A549 (cell line): ENCODE results near the gene SGCD. TPM values are rescaled to one million over a fixed set of nuclear protein-coding genes. Genes with fewer than 3 reads are reported as not detected.

Experiments used
- ATAC-seq, 2 experiments: fragments of 200-7000 bp in 1 of 2; fragments of >200 bp in 1 of 2; cut with Nextera tagmentation in 1 of 2; cut with Tn5 transposase in 1 of 2; 3 replicates each; pipeline versions ENCODE4 v1.8.0 to v1.9.1; 2018 to 2020; ENCODE audit warnings: mild to moderate bottlenecking in 1 of 2, moderate library complexity in 1 of 2
- CTCF ChIA-PET: fragments of 300-600 bp; sonication (Branson Sonifier 250); formaldehyde crosslinking; extraction: SDS; loops from one replicate; lab custom pipeline; 2021; ENCODE audit warnings: antibody characterized with exemption, inconsistent platforms; lab: Yijun Ruan, JAX
- POLR2A ChIA-PET: fragments of 350-600 bp; formaldehyde crosslinking; extraction: SDS; loops from one replicate; lab custom pipeline; 2021; ENCODE audit warnings: antibody characterized with exemption, inconsistent platforms; lab: Yijun Ruan, JAX
- DNase-seq, 2 experiments: peaks; one replicate each; pipeline versions ENCODE4 v3.0.0 to v3.0.0-alpha.2; 2011 to 2016; ENCODE audit warnings: low read depth in 1 of 2, low spot score in 1 of 2
- FAIRE-seq: peaks from 2 replicates; lab custom pipeline; 2011; peaks lifted over from hg19 to GRCh38; lab: Jason Lieb, UNC
- H3K27ac ChIP-seq, 2 experiments: fragments of >200 bp; sonication (Bioruptor Twin); formaldehyde crosslinking; 3 replicates each; pipeline ENCODE4 v1.5.1; 2016 to 2017
- H3K4me1 ChIP-seq: fragments of >200 bp; sonication (Bioruptor Twin); formaldehyde crosslinking; 3 replicates; pipeline ENCODE4 v1.6.1; 2016
- H3K4me2 ChIP-seq: fragments of >200 bp; sonication (Bioruptor Twin); formaldehyde crosslinking; 3 replicates; pipeline ENCODE4 v1.6.1; 2016
- H3K4me3 ChIP-seq: fragments of >200 bp; sonication (Bioruptor Twin); formaldehyde crosslinking; 3 replicates; pipeline ENCODE4 v1.5.1; 2016
- H3K9me3 ChIP-seq: fragments of >200 bp; sonication (Bioruptor Twin); formaldehyde crosslinking; 3 replicates; pipeline ENCODE4 v1.6.1; 2016
- BHLHE40 ChIP-seq: IDR thresholded peaks from 2 replicates; pipeline ENCODE4 v1.6.1; 2012; ENCODE audit warnings: low read depth, low read length, inconsistent platforms
- CBX2 ChIP-seq: fragments of 200-600 bp; sonication (generic); IDR thresholded peaks from 2 replicates; pipeline ENCODE4 v1.6.1; 2016; ENCODE audit warnings: low read depth, mild to moderate bottlenecking, borderline replicate concordance
- CBX8 ChIP-seq: fragments of 200-600 bp; sonication (generic); IDR thresholded peaks from 2 replicates; pipeline ENCODE4 v1.6.1; 2016
- EHF ChIP-seq: fragments of 250-450 bp; sonication (Bioruptor Pico); IDR thresholded peaks from 2 replicates; pipeline ENCODE4 v1.5.0; 2020; ENCODE audit warnings: mild to moderate bottlenecking
- EP300 ChIP-seq, 2 experiments: fragments of >200 bp; sonication (Bioruptor Twin); formaldehyde crosslinking; IDR thresholded peaks; 2 replicates in 1 of 2; 3 replicates in 1 of 2; pipeline ENCODE4 v1.6.1; 2016 to 2017
- ESRRA ChIP-seq: fragments of 150-350 bp; IDR thresholded peaks from 2 replicates; pipeline ENCODE4 v1.6.1; 2014; ENCODE audit warnings: mild to moderate bottlenecking, low read length, borderline replicate concordance
- HOXB13 ChIP-seq: fragments of 250-450 bp; sonication (Bioruptor Pico); IDR thresholded peaks from 2 replicates; pipeline ENCODE4 v1.5.0; 2020; ENCODE audit warnings: low read depth, mild to moderate bottlenecking, moderate library complexity
- JUN ChIP-seq, 2 experiments: fragments of >200 bp; sonication (Bioruptor Twin); formaldehyde crosslinking; IDR thresholded peaks; 2 replicates in 1 of 2; 3 replicates in 1 of 2; pipeline ENCODE4 v1.6.1; 2016 to 2017
- JUNB ChIP-seq: fragments of >200 bp; sonication (Bioruptor Twin); formaldehyde crosslinking; IDR thresholded peaks from 2 replicates; pipeline ENCODE4 v1.6.1; 2016
- KDM1A ChIP-seq: fragments of 200-600 bp; sonication (generic); IDR thresholded peaks from 2 replicates; pipeline ENCODE4 v1.6.1; 2016; ENCODE audit warnings: low read depth, mild to moderate bottlenecking
- KDM5A ChIP-seq: fragments of 200-600 bp; sonication (generic); IDR thresholded peaks from 2 replicates; pipeline ENCODE4 v1.6.1; 2016; ENCODE audit warnings: antibody characterized with exemption, mild to moderate bottlenecking
- MAZ ChIP-seq: fragments of 150-350 bp; IDR thresholded peaks from 2 replicates; pipeline ENCODE4 v1.6.1; 2014; ENCODE audit warnings: antibody characterized with exemption, low read depth, low read length, borderline replicate concordance
- MYC ChIP-seq: IDR thresholded peaks from 2 replicates; pipeline ENCODE4 v1.6.1; 2012; ENCODE audit warnings: mild to moderate bottlenecking, inconsistent platforms, low read length, improper control_type of control experiment, borderline replicate concordance
- NFE2L2 ChIP-seq: fragments of 150-350 bp; conservative IDR thresholded peaks from 2 replicates; pipeline ENCODE4 v1.6.1; 2014; ENCODE audit warnings: low read length
- RAD21 ChIP-seq, 2 experiments: fragments of >200 bp in 1 of 2; sonication (Bioruptor Twin) in 1 of 2; formaldehyde crosslinking in 1 of 2; IDR thresholded peaks in 1 of 2; conservative IDR thresholded peaks in 1 of 2; 2 replicates in 1 of 2; 3 replicates in 1 of 2; pipeline ENCODE4 v1.6.1; 2012 to 2018; ENCODE audit warnings: inconsistent platforms in 1 of 2
- RCOR1 ChIP-seq: fragments of 150-350 bp; IDR thresholded peaks from 2 replicates; pipeline ENCODE4 v1.6.1; 2014; ENCODE audit warnings: antibody characterized with exemption, low read length, low read depth
- RNF2 ChIP-seq: fragments of 200-600 bp; sonication (generic); IDR thresholded peaks from 2 replicates; pipeline ENCODE4 v1.6.1; 2016; ENCODE audit warnings: low read depth, mild to moderate bottlenecking, antibody characterized with exemption, moderate library complexity, borderline replicate concordance
- SMC3 ChIP-seq: fragments of >200 bp; sonication (Bioruptor Twin); formaldehyde crosslinking; IDR thresholded peaks from 3 replicates; pipeline ENCODE4 v1.6.1; 2018; ENCODE audit warnings: inconsistent platforms
- SREBF2 ChIP-seq: fragments of 450-650 bp; IDR thresholded peaks from 2 replicates; pipeline ENCODE4 v1.6.1; 2014; ENCODE audit warnings: mild to moderate bottlenecking, moderate library complexity
- TP53 ChIP-seq: fragments of 250-450 bp; sonication (Bioruptor Pico); IDR thresholded peaks from 2 replicates; pipeline ENCODE4 v1.5.0; 2021; ENCODE audit warnings: mild to moderate bottlenecking, moderate library complexity
- ZC3H11A ChIP-seq: fragments of 450-650 bp; IDR thresholded peaks from 2 replicates; pipeline ENCODE4 v1.6.1; 2014; ENCODE audit warnings: antibody characterized with exemption, mild to moderate bottlenecking
- ZNF302 ChIP-seq: fragments of 250-450 bp; sonication (Bioruptor Pico); IDR thresholded peaks from 2 replicates; pipeline ENCODE4 v1.9.0; 2021; ENCODE audit warnings: inconsistent platforms, mild to moderate bottlenecking, moderate library complexity
- WGBS: methylation state at CpG from one replicate; pipeline ENCODE4 v1.1.6; 2017; ENCODE audit errors: missing lambda C conversion rate; 5-methylcytosine and 5-hydroxymethylcytosine counted together
- polyA plus RNA-seq, 4 experiments: library from polyadenylated mRNA; depleted of rRNA in 3 of 4; stranded (reverse); fragments of >200 nt; fragmentation: RNase III in 1 of 4; extraction: RNeasy Plus Mini Kit Qiagen cat#74134 plus additional on column Dnase treatment in 1 of 4; gene quantifications; 2 replicates in 3 of 4; 3 replicates in 1 of 4; pipeline ENCODE4 v1.2.3, GENCODE V29; 2011 to 2017
- TF ChIP-seq, protein P1 (sequence below): fragments of 200-600 bp; sonication (generic); IDR thresholded peaks from 2 replicates; pipeline ENCODE4 v1.6.1; 2016; ENCODE audit warnings: antibody characterized with exemption, mild to moderate bottlenecking, moderate library complexity
- TF ChIP-seq, protein P2 (sequence below): fragments of 150-350 bp; IDR thresholded peaks from 2 replicates; pipeline ENCODE4 v1.6.1; 2014; ENCODE audit warnings: low read depth, mild to moderate bottlenecking, low read length
- TF ChIP-seq, protein P3 (sequence below): fragments of >200 bp; sonication (Bioruptor Twin); formaldehyde crosslinking; IDR thresholded peaks from 3 replicates; pipeline ENCODE4 v1.6.1; 2016
- TF ChIP-seq, protein P4 (sequence below): fragments of >200 bp; sonication (Bioruptor Twin); formaldehyde crosslinking; IDR thresholded peaks from 2 replicates; pipeline ENCODE4 v1.6.1; 2016

SGCD gene
- polyA plus RNA-seq, 2 of the 4 experiments (the other 2 are of a cell fraction) = 7.6 to 10.6 TPM

DNA sequence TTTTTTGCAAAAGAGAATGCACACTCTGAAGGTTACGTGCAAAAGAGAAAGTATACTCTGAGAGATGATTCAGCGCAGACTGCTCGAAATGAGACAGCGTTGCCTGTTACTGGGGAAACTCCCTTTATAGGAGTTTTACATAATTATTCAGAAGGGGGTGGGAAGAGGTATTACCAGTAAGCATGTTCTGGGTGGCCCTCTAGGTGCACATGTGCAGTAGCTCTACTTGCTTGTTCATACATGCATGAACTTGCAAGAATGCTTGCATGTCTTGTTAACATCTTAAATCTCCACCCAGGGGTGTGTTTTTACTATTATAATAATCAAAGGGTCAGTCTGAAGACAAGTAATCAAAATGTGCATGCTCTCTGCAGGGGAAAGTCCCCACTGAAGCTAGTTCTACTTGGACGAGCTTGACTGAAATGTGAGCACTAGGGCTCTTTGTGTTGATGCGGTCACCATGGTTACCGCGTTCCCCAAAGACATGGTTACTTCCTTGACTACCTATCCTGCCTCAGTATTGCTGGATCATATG lies 75.5 kb downstream of the SGCD start:
- Histone ChIP-seq H3K4me2 (no peak overlapping the region), H3K9me3 (peaks cover 2% of the 10 kb centered on the region; the same call in 1 of the 3 replicates), H3K4me3 (no peak overlapping the region), H3K4me1 (peaks cover 4% of the 10 kb centered on the region; the same call in 1 of the 3 replicates), H3K27ac (no peak overlapping the region)
- TF ChIP-seq CBX8 (no peak), HOXB13 (CRISPR knock-in tag) (no peak), KDM1A (no peak), JUN (IDR thresholded peaks at IDR 0.05) (no peak), SMC3 (no peak), JUNB (no peak), KDM5A (no peak), BHLHE40 (no peak), SREBF2 (no peak), ZNF302 (no peak), RAD21 (conservative IDR thresholded peaks at IDR 0.05 in 1 of 2, IDR thresholded peaks at IDR 0.05 in 1 of 2) (no peak)
- TF ChIP-seq, protein P1, sequence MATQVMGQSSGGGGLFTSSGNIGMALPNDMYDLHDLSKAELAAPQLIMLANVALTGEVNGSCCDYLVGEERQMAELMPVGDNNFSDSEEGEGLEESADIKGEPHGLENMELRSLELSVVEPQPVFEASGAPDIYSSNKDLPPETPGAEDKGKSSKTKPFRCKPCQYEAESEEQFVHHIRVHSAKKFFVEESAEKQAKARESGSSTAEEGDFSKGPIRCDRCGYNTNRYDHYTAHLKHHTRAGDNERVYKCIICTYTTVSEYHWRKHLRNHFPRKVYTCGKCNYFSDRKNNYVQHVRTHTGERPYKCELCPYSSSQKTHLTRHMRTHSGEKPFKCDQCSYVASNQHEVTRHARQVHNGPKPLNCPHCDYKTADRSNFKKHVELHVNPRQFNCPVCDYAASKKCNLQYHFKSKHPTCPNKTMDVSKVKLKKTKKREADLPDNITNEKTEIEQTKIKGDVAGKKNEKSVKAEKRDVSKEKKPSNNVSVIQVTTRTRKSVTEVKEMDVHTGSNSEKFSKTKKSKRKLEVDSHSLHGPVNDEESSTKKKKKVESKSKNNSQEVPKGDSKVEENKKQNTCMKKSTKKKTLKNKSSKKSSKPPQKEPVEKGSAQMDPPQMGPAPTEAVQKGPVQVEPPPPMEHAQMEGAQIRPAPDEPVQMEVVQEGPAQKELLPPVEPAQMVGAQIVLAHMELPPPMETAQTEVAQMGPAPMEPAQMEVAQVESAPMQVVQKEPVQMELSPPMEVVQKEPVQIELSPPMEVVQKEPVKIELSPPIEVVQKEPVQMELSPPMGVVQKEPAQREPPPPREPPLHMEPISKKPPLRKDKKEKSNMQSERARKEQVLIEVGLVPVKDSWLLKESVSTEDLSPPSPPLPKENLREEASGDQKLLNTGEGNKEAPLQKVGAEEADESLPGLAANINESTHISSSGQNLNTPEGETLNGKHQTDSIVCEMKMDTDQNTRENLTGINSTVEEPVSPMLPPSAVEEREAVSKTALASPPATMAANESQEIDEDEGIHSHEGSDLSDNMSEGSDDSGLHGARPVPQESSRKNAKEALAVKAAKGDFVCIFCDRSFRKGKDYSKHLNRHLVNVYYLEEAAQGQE = no peak
- TF ChIP-seq, protein P2, sequence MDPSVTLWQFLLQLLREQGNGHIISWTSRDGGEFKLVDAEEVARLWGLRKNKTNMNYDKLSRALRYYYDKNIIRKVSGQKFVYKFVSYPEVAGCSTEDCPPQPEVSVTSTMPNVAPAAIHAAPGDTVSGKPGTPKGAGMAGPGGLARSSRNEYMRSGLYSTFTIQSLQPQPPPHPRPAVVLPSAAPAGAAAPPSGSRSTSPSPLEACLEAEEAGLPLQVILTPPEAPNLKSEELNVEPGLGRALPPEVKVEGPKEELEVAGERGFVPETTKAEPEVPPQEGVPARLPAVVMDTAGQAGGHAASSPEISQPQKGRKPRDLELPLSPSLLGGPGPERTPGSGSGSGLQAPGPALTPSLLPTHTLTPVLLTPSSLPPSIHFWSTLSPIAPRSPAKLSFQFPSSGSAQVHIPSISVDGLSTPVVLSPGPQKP = no peak
- TF ChIP-seq, protein P3, sequence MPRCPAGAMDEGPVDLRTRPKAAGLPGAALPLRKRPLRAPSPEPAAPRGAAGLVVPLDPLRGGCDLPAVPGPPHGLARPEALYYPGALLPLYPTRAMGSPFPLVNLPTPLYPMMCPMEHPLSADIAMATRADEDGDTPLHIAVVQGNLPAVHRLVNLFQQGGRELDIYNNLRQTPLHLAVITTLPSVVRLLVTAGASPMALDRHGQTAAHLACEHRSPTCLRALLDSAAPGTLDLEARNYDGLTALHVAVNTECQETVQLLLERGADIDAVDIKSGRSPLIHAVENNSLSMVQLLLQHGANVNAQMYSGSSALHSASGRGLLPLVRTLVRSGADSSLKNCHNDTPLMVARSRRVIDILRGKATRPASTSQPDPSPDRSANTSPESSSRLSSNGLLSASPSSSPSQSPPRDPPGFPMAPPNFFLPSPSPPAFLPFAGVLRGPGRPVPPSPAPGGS = no peak
- no peak for ATAC-seq
- no peak for FAIRE-seq
- DNase-seq = peak in 1 of 2 experiments; percentile 37
- CTCF ChIA-PET = interaction anchor here (1.0 to 1.1 kb wide), 2 partner anchors 12 to 31 kb away, joined by 3 read pairs; no protein-coding TSS in a partner anchor
- POLR2A ChIA-PET = no interaction called here
- WGBS = 82% methylated on average over 8 of the region's 8 CpGs

DNA sequence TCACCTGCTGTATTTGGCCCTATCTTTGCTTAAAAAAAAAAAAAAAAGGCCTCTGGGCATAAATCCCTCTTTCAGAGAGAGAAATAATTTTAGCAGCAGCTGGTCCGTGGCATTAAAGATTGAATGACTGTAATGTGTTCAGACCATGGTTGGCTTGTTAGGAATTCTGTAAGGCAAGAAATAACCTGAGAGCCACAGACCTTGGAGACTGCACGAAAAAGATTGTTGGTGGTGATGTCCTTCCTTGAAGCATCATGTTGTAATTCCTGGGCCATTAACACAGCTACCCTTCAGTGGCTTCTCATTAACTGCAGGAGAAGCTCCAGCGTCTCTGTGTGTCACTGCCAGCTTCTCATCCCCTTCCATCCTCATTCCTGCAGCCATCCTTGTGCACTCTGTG lies 79.0 kb downstream of the SGCD start:
- H3K4me2 ChIP-seq = no peak overlapping the region
- ATAC-seq (no peak), DNase-seq (no peak), FAIRE-seq (no peak)
- no peaks in the 10 kb centered on the region for H3K9me3 ChIP-seq
- CTCF ChIA-PET = no interaction called here
- POLR2A ChIA-PET = no interaction called here
- H3K4me3 ChIP-seq = no peak overlapping the region
- peak overlapping the region in 1 of 2 experiments; percentile 47; a peak in 2 of 6 replicates for H3K27ac ChIP-seq
- H3K4me1 ChIP-seq = peaks cover 10% of the 10 kb centered on the region
- 60% methylated on average over 3 of the region's 3 CpGs for WGBS
- no peak for TF ChIP-seq NFE2L2
- no peak for TF ChIP-seq KDM1A
- no peak for TF ChIP-seq MYC
- no peak for TF ChIP-seq RCOR1
- TF ChIP-seq SMC3 = no peak

DNA sequence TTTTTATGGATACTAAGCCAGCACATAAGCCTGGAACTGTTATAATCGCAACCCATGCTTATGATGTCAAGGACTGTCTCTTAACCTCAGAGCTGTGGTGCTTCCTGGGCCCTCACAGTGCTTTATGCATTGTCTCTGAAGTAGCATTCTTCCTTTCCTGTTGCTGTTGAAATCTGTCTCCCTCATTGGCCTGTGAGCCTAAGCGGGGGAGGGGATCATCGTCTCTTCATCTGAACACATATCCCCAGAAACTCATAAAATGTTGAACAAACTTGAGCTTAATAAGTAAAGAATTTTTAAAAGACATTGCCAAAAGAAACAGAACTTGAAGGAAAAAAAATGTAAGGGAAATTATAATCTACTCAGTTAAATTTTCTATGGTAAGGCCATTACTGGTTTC lies 80.3 kb downstream of the SGCD start:
- ChIA-PET POLR2A (no interaction called here), CTCF (no interaction called here)
- no peaks in the 10 kb centered on the region for H3K9me3 ChIP-seq
- H3K4me2 ChIP-seq = no peak overlapping the region
- peaks cover 23% of the 10 kb centered on the region for H3K4me1 ChIP-seq
- DNase-seq = peak in 1 of 2 experiments; percentile 9
- no peak for ATAC-seq
- 0 out of 6 replicates have a peak overlapping the region, but pooled peaks of 1 of the 2 experiments have one; percentile 1 for H3K27ac ChIP-seq
- no peak overlapping the region for H3K4me3 ChIP-seq
- no peak for FAIRE-seq
- WGBS = 76% methylated on average over 3 of the region's 3 CpGs
- no peak for TF ChIP-seq TP53 (CRISPR knock-in tag)
- TF ChIP-seq, protein P4, sequence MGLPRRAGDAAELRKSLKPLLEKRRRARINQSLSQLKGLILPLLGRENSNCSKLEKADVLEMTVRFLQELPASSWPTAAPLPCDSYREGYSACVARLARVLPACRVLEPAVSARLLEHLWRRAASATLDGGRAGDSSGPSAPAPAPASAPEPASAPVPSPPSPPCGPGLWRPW = no peak
- TF ChIP-seq, protein P2 = no peak
- TF ChIP-seq EHF (CRISPR knock-in tag) = no peak
- no peak for TF ChIP-seq RNF2
- no peak for TF ChIP-seq EP300 (IDR thresholded peaks at IDR 0.05)
- TF ChIP-seq NFE2L2 = no peak
- TF ChIP-seq MAZ = no peak
- TF ChIP-seq CBX2 = no peak
- TF ChIP-seq ZC3H11A = no peak
- TF ChIP-seq ESRRA = no peak
- TF ChIP-seq JUNB = no peak
